SK-N-SH treated with all-trans-retinoic acid at 6 μM for 48 hours (cell line): ENCODE results near the gene HAPLN3.

ENCODE experiments used
- ATAC-seq: fragments of 200-7000 bp; cut with Tn5 transposase; 3 replicates; pipeline ENCODE4 v1.9.1; 2020; ENCODE audit warnings: mild to moderate bottlenecking, moderate library complexity
- ARNTL ChIP-seq: fragments of 450-650 bp; formaldehyde crosslinking; IDR thresholded peaks from 2 replicates; pipeline ENCODE4 v1.5.0; 2020; ENCODE audit warnings: low read depth, mild to moderate bottlenecking, moderate library complexity, borderline replicate concordance
- BACH2 ChIP-seq: fragments of 250-450 bp; sonication (Bioruptor Pico); IDR thresholded peaks from 2 replicates; pipeline ENCODE4 v1.9.0; 2021; ENCODE audit warnings: mild to moderate bottlenecking, borderline replicate concordance
- CSDC2 ChIP-seq: fragments of 250-450 bp; sonication (Bioruptor Pico); IDR thresholded peaks from 2 replicates; pipeline ENCODE4 v1.5.0; 2020; ENCODE audit warnings: mild to moderate bottlenecking, moderate library complexity
- ESRRG ChIP-seq: fragments of 250-450 bp; sonication (Bioruptor Pico); IDR thresholded peaks from 2 replicates; pipeline ENCODE4 v1.6.1; 2021; ENCODE audit warnings: mild to moderate bottlenecking
- GLIS3 ChIP-seq: fragments of 250-450 bp; sonication (Bioruptor Pico); IDR thresholded peaks from 2 replicates; pipeline ENCODE4 v1.5.0; 2020; ENCODE audit warnings: mild to moderate bottlenecking, moderate library complexity
- ISL1 ChIP-seq: fragments of 250-450 bp; sonication (Bioruptor Pico); IDR thresholded peaks from 2 replicates; pipeline ENCODE4 v2.1.2; 2022; ENCODE audit warnings: mild to moderate bottlenecking, moderate library complexity
- OSR1 ChIP-seq: fragments of 250-450 bp; sonication (Bioruptor Pico); IDR thresholded peaks from 2 replicates; pipeline ENCODE4 v1.8.0; 2022; ENCODE audit warnings: moderate library complexity, mild to moderate bottlenecking, inconsistent platforms
- RARB ChIP-seq: fragments of 250-450 bp; sonication (Bioruptor Pico); IDR thresholded peaks from 2 replicates; pipeline ENCODE4 v1.8.0; 2021; ENCODE audit warnings: mild to moderate bottlenecking, moderate library complexity
- SNAI2 ChIP-seq: fragments of 250-450 bp; sonication (Bioruptor Pico); IDR thresholded peaks from 2 replicates; pipeline ENCODE4 v1.5.0; 2020; ENCODE audit warnings: mild to moderate bottlenecking, moderate library complexity
- TCF4 ChIP-seq: fragments of 250-450 bp; sonication (Bioruptor Pico); IDR thresholded peaks from 2 replicates; pipeline ENCODE4 v1.8.0; 2021; ENCODE audit warnings: mild to moderate bottlenecking, moderate library complexity, borderline replicate concordance
- TOX ChIP-seq: fragments of 250-450 bp; sonication (Bioruptor Pico); IDR thresholded peaks from 2 replicates; pipeline ENCODE4 v1.8.0; 2021; ENCODE audit warnings: mild to moderate bottlenecking, moderate library complexity, borderline replicate concordance
- ZFP3 ChIP-seq: fragments of 250-450 bp; sonication (Bioruptor Pico); IDR thresholded peaks from 2 replicates; pipeline ENCODE4 v1.5.0; 2020; ENCODE audit warnings: mild to moderate bottlenecking, moderate library complexity
- ZNF565 ChIP-seq: fragments of 450-650 bp; formaldehyde crosslinking; conservative IDR thresholded peaks from 2 replicates; pipeline ENCODE4 v1.5.0; 2020; ENCODE audit warnings: low read depth, mild to moderate bottlenecking, moderate library complexity
- ZNF70 ChIP-seq: fragments of 450-650 bp; formaldehyde crosslinking; IDR thresholded peaks from 2 replicates; pipeline ENCODE4 v1.5.0; 2020; ENCODE audit warnings: mild to moderate bottlenecking, moderate library complexity
- ZNF8 ChIP-seq: fragments of 450-650 bp; formaldehyde crosslinking; IDR thresholded peaks from 2 replicates; pipeline ENCODE4 v1.5.0; 2020; ENCODE audit warnings: mild to moderate bottlenecking, moderate library complexity
- TF ChIP-seq, protein P1 (sequence below): fragments of 250-450 bp; sonication (Bioruptor Pico); IDR thresholded peaks from 2 replicates; pipeline ENCODE4 v1.5.1; 2021; ENCODE audit warnings: mild to moderate bottlenecking, moderate library complexity
- TF ChIP-seq, protein P2 (sequence below): fragments of 250-450 bp; sonication (Bioruptor Pico); IDR thresholded peaks from 2 replicates; pipeline ENCODE4 v1.5.1; 2020; ENCODE audit warnings: low read depth, mild to moderate bottlenecking, moderate library complexity
- TF ChIP-seq, protein P3 (sequence below): fragments of 250-450 bp; sonication (Bioruptor Pico); IDR thresholded peaks from 2 replicates; pipeline ENCODE4 v1.8.0; 2020; ENCODE audit warnings: mild to moderate bottlenecking, moderate library complexity, borderline replicate concordance
- TF ChIP-seq, protein P4 (sequence below): fragments of 250-450 bp; sonication (Bioruptor Pico); IDR thresholded peaks from 2 replicates; pipeline ENCODE4 v1.8.0; 2021; ENCODE audit warnings: low read depth, mild to moderate bottlenecking, moderate library complexity, borderline replicate concordance
- TF ChIP-seq, protein P5 (sequence below): fragments of 250-450 bp; sonication (Bioruptor Pico); IDR thresholded peaks from 2 replicates; pipeline ENCODE4 v1.5.0; 2020; ENCODE audit warnings: mild to moderate bottlenecking, moderate library complexity

The HAPLN3 gene

DNA sequence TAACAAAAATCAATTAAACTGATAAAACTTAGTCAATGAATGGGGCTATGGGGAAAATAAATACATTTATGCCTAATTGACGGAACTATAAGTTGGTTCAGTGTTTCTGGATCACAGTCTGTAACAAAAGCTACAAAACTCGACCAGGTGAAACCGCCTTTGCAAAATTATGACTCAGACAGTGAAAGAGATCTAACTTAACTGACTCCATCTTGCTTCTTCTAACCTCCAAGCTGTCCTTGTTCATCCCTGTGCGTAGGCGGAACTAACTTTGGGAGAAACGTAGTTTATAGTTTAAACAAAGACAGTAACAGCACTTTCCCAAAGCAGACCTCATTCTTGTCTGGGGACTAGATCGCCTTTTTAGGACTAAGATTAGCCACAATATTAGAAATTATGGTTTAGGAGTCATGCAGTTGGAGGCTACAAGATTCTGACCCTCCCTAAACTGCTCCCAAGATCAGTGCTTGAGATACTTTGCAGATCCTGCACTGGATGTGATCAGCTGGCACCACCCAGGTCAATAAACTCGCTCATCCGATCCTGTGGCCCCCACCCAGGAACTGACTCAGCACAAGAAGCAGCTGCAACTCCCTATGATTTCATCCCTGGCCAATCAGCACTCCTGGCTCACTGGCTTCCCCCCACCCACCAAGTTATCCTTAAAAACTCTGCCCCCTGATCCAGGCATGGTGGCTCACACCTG is 25.0 kb upstream of the HAPLN3 start:
- TF ChIP-seq ISL1: no peak
- TF ChIP-seq CSDC2: no peak
- no peak for TF ChIP-seq ZFP3 (CRISPR knock-in tag)
- TF ChIP-seq ARNTL (CRISPR knock-in tag): no peak
- TF ChIP-seq TOX (CRISPR knock-in tag): no peak
- no peak for TF ChIP-seq ZNF8
- TF ChIP-seq GLIS3 (CRISPR knock-in tag): no peak
- no peak for TF ChIP-seq OSR1
- TF ChIP-seq ZNF565 (CRISPR knock-in tag): no peak
- no peak for ATAC-seq

DNA sequence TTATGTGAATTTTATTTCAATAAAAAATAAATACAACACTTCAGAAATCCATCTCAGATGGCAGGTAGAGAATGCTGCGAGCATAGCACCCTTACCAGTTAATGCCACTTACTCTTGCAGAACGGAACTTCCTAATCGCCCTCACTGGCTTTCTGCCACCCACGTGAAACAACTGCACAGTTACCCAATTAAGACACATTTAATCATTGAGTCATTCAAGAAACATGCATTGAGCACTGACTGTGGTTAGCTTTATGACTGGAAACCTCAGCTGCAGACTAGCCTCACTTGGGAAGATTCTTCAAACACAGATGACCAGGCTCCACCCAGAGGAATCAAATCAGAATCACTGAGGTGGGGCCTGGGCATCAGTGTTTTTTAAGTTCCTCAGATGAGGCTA is 23.4 kb upstream of the HAPLN3 start:
- peak; percentile 95 for ATAC-seq
- TF ChIP-seq ISL1: peak; percentile 72
- TF ChIP-seq, protein P1, sequence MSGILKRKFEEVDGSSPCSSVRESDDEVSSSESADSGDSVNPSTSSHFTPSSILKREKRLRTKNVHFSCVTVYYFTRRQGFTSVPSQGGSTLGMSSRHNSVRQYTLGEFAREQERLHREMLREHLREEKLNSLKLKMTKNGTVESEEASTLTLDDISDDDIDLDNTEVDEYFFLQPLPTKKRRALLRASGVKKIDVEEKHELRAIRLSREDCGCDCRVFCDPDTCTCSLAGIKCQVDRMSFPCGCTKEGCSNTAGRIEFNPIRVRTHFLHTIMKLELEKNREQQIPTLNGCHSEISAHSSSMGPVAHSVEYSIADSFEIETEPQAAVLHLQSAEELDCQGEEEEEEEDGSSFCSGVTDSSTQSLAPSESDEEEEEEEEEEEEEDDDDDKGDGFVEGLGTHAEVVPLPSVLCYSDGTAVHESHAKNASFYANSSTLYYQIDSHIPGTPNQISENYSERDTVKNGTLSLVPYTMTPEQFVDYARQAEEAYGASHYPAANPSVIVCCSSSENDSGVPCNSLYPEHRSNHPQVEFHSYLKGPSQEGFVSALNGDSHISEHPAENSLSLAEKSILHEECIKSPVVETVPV (CRISPR knock-in tag): no peak
- TF ChIP-seq TCF4 (CRISPR knock-in tag): no peak
- TF ChIP-seq, protein P2, sequence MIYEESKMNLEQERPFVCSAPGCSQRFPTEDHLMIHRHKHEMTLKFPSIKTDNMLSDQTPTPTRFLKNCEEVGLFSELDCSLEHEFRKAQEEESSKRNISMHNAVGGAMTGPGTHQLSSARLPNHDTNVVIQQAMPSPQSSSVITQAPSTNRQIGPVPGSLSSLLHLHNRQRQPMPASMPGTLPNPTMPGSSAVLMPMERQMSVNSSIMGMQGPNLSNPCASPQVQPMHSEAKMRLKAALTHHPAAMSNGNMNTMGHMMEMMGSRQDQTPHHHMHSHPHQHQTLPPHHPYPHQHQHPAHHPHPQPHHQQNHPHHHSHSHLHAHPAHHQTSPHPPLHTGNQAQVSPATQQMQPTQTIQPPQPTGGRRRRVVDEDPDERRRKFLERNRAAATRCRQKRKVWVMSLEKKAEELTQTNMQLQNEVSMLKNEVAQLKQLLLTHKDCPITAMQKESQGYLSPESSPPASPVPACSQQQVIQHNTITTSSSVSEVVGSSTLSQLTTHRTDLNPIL (CRISPR knock-in tag): 0 out of 2 replicates have a peak, but pooled peaks have one; percentile 36

DNA sequence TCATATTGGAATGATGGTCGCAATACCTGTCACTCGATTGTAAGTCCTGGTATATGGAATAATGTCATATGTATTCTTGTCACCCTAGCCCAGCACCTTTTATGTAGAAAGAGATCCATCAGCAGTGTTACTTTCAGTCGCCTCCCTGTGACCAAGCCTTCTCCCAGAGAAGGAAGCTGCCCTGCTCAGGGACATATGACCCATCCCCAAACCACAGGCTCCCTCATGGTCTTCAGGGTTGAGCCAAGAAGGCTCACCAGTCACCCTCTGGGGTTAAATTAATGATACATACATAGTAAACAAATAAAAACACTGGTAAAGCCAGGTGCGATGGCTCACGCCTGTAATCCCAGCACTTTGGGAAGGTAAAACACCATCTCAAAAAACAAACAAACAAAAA is 22.4 kb upstream of the HAPLN3 start:
- ATAC-seq: no peak
- TF ChIP-seq ZNF565 (CRISPR knock-in tag) (no peak), ZNF70 (CRISPR knock-in tag) (no peak), GLIS3 (CRISPR knock-in tag) (no peak), SNAI2 (CRISPR knock-in tag) (no peak), RARB (no peak), OSR1 (no peak), ISL1 (no peak), ESRRG (no peak), BACH2 (CRISPR knock-in tag) (no peak), ARNTL (CRISPR knock-in tag) (no peak)
- TF ChIP-seq, protein P3, sequence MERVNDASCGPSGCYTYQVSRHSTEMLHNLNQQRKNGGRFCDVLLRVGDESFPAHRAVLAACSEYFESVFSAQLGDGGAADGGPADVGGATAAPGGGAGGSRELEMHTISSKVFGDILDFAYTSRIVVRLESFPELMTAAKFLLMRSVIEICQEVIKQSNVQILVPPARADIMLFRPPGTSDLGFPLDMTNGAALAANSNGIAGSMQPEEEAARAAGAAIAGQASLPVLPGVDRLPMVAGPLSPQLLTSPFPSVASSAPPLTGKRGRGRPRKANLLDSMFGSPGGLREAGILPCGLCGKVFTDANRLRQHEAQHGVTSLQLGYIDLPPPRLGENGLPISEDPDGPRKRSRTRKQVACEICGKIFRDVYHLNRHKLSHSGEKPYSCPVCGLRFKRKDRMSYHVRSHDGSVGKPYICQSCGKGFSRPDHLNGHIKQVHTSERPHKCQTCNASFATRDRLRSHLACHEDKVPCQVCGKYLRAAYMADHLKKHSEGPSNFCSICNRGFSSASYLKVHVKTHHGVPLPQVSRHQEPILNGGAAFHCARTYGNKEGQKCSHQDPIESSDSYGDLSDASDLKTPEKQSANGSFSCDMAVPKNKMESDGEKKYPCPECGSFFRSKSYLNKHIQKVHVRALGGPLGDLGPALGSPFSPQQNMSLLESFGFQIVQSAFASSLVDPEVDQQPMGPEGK (CRISPR knock-in tag): no peak
- TF ChIP-seq, protein P4, sequence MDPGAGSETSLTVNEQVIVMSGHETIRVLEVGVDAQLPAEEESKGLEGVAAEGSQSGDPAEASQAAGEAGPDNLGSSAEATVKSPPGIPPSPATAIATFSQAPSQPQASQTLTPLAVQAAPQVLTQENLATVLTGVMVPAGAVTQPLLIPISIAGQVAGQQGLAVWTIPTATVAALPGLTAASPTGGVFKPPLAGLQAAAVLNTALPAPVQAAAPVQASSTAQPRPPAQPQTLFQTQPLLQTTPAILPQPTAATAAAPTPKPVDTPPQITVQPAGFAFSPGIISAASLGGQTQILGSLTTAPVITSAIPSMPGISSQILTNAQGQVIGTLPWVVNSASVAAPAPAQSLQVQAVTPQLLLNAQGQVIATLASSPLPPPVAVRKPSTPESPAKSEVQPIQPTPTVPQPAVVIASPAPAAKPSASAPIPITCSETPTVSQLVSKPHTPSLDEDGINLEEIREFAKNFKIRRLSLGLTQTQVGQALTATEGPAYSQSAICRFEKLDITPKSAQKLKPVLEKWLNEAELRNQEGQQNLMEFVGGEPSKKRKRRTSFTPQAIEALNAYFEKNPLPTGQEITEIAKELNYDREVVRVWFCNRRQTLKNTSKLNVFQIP (CRISPR knock-in tag): no peak
- TF ChIP-seq, protein P5, sequence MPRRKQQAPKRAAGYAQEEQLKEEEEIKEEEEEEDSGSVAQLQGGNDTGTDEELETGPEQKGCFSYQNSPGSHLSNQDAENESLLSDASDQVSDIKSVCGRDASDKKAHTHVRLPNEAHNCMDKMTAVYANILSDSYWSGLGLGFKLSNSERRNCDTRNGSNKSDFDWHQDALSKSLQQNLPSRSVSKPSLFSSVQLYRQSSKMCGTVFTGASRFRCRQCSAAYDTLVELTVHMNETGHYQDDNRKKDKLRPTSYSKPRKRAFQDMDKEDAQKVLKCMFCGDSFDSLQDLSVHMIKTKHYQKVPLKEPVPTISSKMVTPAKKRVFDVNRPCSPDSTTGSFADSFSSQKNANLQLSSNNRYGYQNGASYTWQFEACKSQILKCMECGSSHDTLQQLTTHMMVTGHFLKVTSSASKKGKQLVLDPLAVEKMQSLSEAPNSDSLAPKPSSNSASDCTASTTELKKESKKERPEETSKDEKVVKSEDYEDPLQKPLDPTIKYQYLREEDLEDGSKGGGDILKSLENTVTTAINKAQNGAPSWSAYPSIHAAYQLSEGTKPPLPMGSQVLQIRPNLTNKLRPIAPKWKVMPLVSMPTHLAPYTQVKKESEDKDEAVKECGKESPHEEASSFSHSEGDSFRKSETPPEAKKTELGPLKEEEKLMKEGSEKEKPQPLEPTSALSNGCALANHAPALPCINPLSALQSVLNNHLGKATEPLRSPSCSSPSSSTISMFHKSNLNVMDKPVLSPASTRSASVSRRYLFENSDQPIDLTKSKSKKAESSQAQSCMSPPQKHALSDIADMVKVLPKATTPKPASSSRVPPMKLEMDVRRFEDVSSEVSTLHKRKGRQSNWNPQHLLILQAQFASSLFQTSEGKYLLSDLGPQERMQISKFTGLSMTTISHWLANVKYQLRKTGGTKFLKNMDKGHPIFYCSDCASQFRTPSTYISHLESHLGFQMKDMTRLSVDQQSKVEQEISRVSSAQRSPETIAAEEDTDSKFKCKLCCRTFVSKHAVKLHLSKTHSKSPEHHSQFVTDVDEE (CRISPR knock-in tag): no peak
